HG02885 (cell line): ENCODE results near the gene HOXC5.

ENCODE experiments used
- ATAC-seq: cut with Tn5 transposase; IDR thresholded peaks from one replicate; pipeline ENCODE4 v1.9.1; 2021; ENCODE audit warnings: mild to moderate bottlenecking; ENCODE audit not compliant: unreplicated experiment, poor library complexity

The HOXC5 gene

DNA sequence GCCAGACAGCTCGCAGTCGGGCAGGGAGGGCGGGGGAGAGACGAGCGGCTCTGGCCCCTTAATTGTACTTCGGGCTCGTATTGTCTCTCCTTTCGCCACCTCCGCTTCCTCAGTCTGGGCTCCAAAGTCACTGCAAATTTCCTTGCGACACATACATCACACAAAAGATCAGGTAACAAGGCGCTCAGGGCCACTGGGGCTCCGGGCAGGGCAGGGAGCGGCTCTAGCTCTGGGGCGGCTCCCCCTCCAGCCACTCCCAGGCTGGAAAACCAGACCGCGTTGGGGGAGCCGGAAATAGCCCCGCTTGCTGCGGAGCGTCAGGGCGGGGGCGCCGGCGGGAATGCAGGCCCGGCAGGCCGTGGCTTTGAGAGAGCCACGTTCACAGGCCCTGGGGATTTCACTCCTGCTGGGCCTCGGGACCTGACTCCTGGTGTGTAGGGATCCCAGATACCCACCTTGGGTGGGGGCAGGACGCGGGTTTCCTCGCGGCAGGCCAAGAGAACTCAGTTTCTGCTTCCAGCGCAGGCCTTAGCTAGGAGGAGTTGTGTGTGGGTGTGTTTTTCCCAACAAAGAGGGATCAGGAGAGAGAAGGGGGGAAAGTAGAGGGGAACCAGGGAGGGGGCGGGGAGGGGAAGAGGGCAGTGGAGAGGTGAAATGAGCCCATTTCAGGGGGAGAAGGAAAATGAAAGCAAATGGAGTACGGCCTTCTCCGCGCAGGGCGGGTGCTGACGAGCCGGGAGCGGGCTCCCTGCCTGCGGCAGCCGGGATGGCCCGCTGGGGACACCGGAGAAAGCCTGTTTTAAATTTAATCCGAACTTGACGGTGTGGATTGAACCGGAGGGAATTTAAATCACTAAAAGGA is 37.2 kb upstream of the HOXC5 start:
- no peak for ATAC-seq

GRCh38 chr12:53996240-53997203 is 36.3 kb upstream of the HOXC5 start:
- no peak for ATAC-seq

GRCh38 chr12:53997204-53998109 is 35.4 kb upstream of the HOXC5 start:
- no peak for ATAC-seq

GRCh38 chr12:53998110-53998899 is 34.5 kb upstream of the HOXC5 start:
- ATAC-seq = no peak

DNA sequence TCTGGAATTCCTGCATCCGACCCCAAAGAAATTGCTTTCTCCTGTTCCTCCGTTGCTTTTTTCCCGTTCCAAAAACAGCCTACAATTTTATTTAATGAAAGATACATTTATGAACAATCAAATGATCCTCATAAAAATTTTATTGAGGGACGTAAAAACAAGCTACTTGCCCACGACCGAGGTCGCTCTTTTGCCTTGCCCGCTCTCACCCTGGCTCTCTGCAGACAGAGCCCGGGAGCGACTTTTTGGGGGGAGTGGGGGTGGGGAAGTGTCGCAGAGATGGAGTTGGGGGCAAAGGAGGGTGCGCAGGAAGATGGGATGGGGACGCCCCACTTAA is 34.0 kb upstream of the HOXC5 start:
- no peak for ATAC-seq

- no peak for ATAC-seq
Observed at GRCh38 chr12:53999559-54000115, 33.2 kb upstream of the HOXC5 start.

- ATAC-seq = no peak
Observed at GRCh38 chr12:54000116-54001114, 32.4 kb upstream of the HOXC5 start, which contains the start of gene HOXC9. HOXC9 (plus strand) TSS chr12:54000161; CDS start chr12:54000189, 28 bp downstream.

DNA sequence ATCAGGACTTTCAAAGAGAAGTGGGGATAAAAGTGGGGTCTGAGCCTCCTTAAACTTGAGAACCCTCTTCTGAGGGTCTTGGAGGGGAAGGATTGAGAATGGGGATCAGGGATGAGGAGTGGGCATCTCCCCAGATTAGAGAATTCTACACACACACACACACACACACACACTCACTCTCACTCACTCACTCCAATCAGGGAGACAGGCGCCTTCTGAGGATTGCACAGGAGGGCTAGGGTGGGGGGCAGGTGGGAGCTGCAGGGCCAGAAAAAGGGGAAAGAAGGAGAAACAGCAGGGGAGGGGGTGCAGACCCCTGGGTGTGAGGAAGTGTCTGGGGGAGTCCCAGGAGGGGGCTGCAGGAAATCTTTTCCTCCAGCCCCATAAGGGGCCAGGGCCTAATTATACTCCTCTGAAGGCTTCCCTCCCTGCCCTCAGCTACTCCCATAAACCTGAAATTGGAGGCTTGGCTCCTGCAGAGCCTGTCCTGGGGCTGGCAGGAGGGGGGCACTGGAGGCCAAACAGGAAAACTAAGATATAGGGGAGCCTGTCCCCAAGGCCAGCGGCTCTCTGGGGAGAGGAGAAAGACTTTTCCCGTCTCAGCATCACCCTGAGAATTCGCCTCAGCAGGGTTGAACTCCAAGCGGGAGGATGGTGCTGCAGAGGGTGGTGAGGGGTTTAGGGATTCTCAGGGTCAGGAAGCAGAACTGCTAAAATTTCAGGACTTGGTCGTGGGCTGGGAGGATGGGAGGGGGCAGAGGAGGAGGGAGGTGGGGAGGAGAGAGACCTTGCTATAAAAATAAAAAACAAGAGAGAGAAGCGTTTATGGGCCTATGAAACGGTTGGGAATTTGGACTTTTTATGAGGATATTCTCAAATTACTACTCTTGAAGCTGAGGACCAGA is 31.3 kb upstream of the HOXC5 start:
- ATAC-seq = no peak

GRCh38 chr12:54002278-54002914 is 30.5 kb upstream of the HOXC5 start:
- no peak for ATAC-seq

- ATAC-seq = no peak
Observed at GRCh38 chr12:54002915-54003389, 29.9 kb upstream of the HOXC5 start.

- ATAC-seq = no peak
Observed at GRCh38 chr12:54003625-54004024, 29.2 kb upstream of the HOXC5 start.

GRCh38 chr12:54004063-54004840 is 28.6 kb upstream of the HOXC5 start:
- no peak for ATAC-seq

- no peak for ATAC-seq
Observed at GRCh38 chr12:54004841-54005530, 27.9 kb upstream of the HOXC5 start.

GRCh38 chr12:54005531-54005852 is 27.4 kb upstream of the HOXC5 start:
- no peak for ATAC-seq
